Nephron progenitor cell (in vitro differentiated cells): ENCODE results near the gene TLL2.

Source experiments
- DNase-seq: peaks from one replicate; pipeline ENCODE4 v3.0.0; 2021
- H3K27ac Mint-ChIP-seq: 2 replicates; pipeline ENCODE4 v1.8.0; 2021; ENCODE audit warnings: mild to moderate bottlenecking, moderate library complexity, mixed read lengths
- H3K27me3 Mint-ChIP-seq: 2 replicates; pipeline ENCODE4 v1.8.0; 2021; ENCODE audit warnings: mild to moderate bottlenecking, low read depth, mixed read lengths; ENCODE audit not compliant: poor library complexity
- H3K36me3 Mint-ChIP-seq: 2 replicates; pipeline ENCODE4 v1.8.0; 2021; ENCODE audit warnings: low read depth, mixed read lengths
- H3K4me1 Mint-ChIP-seq: 2 replicates; pipeline ENCODE4 v1.8.0; 2021; ENCODE audit warnings: mixed read lengths
- H3K4me3 Mint-ChIP-seq: 2 replicates; pipeline ENCODE4 v1.8.0; 2021; ENCODE audit warnings: mild to moderate bottlenecking, moderate library complexity, mixed read lengths
- H3K9me3 Mint-ChIP-seq: 2 replicates; pipeline ENCODE4 v1.8.0; 2021; ENCODE audit warnings: mild to moderate bottlenecking, moderate library complexity, mixed read lengths
- CTCF ChIP-seq: fragments of 200-600 bp; sonication (generic); IDR thresholded peaks from 2 replicates; pipeline ENCODE4 v1.5.0; 2021; ENCODE audit warnings: antibody characterized with exemption

The TLL2 gene

GRCh38 chr10:96402417-96403305 is 111.1 kb downstream of the TLL2 start:
- H3K27me3 Mint-ChIP-seq: peaks cover 12% of the 10 kb centered on the region
- no peak overlapping the region for H3K4me3 Mint-ChIP-seq

GRCh38 chr10:96401036-96401435 is 112.7 kb downstream of the TLL2 start:
- H3K36me3 Mint-ChIP-seq: no peaks in the 10 kb centered on the region

More at GRCh38 chr10:96402417-96403305, 111.1 kb downstream of the TLL2 start:
- TF ChIP-seq CTCF: no peak
- Mint-ChIP-seq H3K4me1 (peaks cover 57% of the 10 kb centered on the region), H3K9me3 (no peaks in the 10 kb centered on the region), H3K36me3 (no peaks in the 10 kb centered on the region), H3K27ac (peak overlapping the region; percentile 57)
- DNase-seq: no peak

GRCh38 chr10:96400465-96400864 is 113.3 kb downstream of the TLL2 start:
- no peaks in the 10 kb centered on the region for H3K36me3 Mint-ChIP-seq
- TF ChIP-seq CTCF: no peak
- peaks cover 42% of the 10 kb centered on the region for H3K4me1 Mint-ChIP-seq
- DNase-seq: no peak
- no peak overlapping the region for H3K27ac Mint-ChIP-seq
- H3K9me3 Mint-ChIP-seq: no peaks in the 10 kb centered on the region
- H3K27me3 Mint-ChIP-seq: peaks cover 12% of the 10 kb centered on the region
- no peak overlapping the region for H3K4me3 Mint-ChIP-seq

More at GRCh38 chr10:96401036-96401435, 112.7 kb downstream of the TLL2 start:
- DNase-seq: no peak
- H3K27ac Mint-ChIP-seq: no peak overlapping the region
- no peak overlapping the region for H3K4me3 Mint-ChIP-seq
- peaks cover 12% of the 10 kb centered on the region for H3K27me3 Mint-ChIP-seq
- peaks cover 47% of the 10 kb centered on the region for H3K4me1 Mint-ChIP-seq
- no peak for TF ChIP-seq CTCF
- H3K9me3 Mint-ChIP-seq: no peaks in the 10 kb centered on the region

GRCh38 chr10:96397902-96398301 is 115.8 kb downstream of the TLL2 start:
- Mint-ChIP-seq H3K27me3 (peaks cover 15% of the 10 kb centered on the region), H3K27ac (no peak overlapping the region), H3K4me3 (no peak overlapping the region), H3K36me3 (no peaks in the 10 kb centered on the region), H3K9me3 (no peaks in the 10 kb centered on the region), H3K4me1 (peaks cover 26% of the 10 kb centered on the region)
- DNase-seq: no peak
- no peak for TF ChIP-seq CTCF

- Mint-ChIP-seq H3K27ac (no peak overlapping the region), H3K4me1 (peaks cover 17% of the 10 kb centered on the region), H3K4me3 (no peak overlapping the region), H3K9me3 (no peaks in the 10 kb centered on the region), H3K36me3 (no peaks in the 10 kb centered on the region), H3K27me3 (peaks cover 11% of the 10 kb centered on the region)
- DNase-seq: peak; percentile 73
- peak; percentile 92 for TF ChIP-seq CTCF
Observed at GRCh38 chr10:96395931-96396877, 117.5 kb downstream of the TLL2 start.
